NCI-H146 treated with DMSO at 0.1 percent for 48 hours (cell line): Measurements from ENCODE around the gene TRIM14.
"Not testable (repeated sequence)": the region's sequence is repeated elsewhere in the genome, so short reads cannot be mapped to it uniquely, and the experiment has no call there.

Source experiments
- DNase-seq: peaks from one replicate; lab custom pipeline; 2025; ENCODE audit not compliant: unreplicated experiment; lab: John Stamatoyannopoulos, UW

TRIM14 gene

DNA sequence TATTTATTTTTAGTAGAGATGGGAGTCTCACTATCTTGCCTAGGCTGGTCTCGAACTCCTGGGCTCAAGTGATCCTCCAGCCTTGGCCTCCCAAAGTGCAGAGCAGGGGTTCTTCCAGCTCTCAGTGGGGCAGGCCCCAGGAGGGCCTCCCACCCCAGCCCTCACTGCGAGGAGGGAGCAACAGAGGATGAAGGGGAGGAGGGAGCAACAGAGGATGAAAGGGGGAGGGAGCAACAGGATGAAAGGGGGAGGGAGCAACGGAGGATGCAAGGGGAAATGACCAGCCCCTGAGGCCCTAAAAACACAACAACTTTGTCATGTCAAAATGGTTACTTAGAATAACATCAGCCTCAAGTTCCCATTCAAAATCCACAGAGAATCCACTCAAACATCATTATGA, 10.0 kb downstream of the TRIM14 start:
- no peak for DNase-seq

DNA sequence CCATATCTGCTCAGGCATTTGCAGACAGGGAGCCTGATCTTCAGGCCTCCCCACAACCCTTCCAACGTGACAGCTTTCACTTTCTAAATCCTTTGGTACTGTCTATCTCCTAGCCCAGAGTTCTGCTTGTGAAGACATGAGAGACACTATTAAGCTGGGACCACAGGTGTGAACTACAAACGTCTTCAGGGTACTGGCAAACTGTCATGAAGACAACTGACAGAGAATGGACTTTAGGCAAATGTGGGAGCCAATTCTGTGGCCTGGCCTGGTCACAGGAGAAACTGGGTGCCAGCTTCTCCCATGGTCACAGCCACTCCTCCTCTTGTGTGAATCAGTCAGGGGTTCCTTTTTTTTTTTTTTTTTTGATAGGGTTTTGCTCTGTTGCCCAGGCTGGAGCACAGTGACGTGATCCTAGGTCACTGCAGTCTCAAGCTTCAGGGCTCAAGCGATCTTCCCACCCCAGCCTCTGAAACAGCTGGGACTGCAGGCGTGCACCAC, 10.4 kb downstream of the TRIM14 start:
- DNase-seq = no peak

- no peak for DNase-seq
Observed at GRCh38 chr9:98107926-98108325, 11.1 kb downstream of the TRIM14 start.

DNA sequence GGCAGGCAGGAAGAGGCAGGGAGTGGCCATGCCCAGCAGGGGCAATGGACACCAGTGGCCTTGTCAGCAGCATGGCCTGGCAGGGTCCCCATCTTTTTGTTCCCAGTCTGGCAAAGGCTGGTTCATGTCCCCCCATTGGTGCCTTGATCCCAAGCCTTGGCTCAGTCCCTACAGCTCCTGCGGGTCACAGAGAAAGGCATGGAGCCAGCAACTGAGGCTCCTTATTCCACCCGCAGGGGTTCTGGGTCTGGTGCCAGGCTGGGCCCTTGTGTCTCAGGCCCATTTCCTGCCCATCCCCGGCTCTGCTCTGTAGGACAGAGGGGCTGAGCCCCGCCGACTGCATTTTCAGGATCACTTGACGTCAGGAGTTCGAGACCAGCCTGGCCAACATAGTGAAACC, 14.0 kb downstream of the TRIM14 start:
- no peak for DNase-seq

GRCh38 chr9:98104445-98104881, 14.6 kb downstream of the TRIM14 start:
- DNase-seq = no peak

GRCh38 chr9:98101868-98102273, 17.2 kb downstream of the TRIM14 start:
- no peak for DNase-seq

- DNase-seq = no peak
Observed at GRCh38 chr9:98101416-98101815, 17.6 kb downstream of the TRIM14 start.

- peak; percentile 54 for DNase-seq
Observed at GRCh38 chr9:98100456-98100855, 18.6 kb downstream of the TRIM14 start.

GRCh38 chr9:98099898-98100297, 19.1 kb downstream of the TRIM14 start:
- peak; percentile 29 for DNase-seq

DNA sequence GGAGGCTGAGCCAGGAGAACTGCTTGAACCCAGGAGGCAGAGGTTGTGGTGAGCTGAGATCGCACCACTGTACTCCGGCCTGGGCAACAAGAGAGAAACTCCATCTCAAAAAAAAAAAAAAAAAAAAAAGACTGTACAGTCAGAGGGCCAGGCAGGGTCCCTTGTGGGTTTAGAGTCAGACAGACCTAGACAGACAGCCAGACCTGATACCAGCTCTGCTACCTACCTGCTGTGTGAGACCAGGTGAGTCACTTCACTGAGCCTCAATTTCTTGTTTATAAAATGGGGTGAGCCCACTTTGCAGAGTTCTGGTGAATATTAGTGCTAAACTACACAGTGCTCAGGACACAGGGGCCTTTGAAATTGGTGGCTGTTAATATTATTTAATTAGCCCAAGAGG, 19.7 kb downstream of the TRIM14 start:
- DNase-seq = no peak

DNA sequence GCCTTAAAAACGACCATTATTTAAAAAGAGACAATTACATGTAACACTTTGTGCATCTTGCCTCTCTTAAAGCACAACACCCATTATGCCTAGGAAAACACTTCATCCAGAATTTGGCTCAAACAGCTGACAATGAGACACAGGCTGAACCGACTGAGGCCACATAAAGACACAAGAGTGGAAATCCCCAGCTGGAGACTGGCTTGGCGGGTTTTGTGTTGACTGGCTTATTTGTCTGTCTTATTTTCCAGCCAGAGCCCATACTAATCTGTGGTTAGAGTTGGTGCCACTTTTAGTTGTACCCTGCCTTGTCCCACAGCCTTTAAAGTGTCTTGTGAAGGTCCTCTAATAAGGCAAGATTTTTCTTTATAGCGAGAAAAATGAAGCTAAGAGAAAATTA, 21.2 kb downstream of the TRIM14 start:
- DNase-seq = no peak

GRCh38 chr9:98096091-98096490, 22.9 kb downstream of the TRIM14 start:
- no peak for DNase-seq

DNA sequence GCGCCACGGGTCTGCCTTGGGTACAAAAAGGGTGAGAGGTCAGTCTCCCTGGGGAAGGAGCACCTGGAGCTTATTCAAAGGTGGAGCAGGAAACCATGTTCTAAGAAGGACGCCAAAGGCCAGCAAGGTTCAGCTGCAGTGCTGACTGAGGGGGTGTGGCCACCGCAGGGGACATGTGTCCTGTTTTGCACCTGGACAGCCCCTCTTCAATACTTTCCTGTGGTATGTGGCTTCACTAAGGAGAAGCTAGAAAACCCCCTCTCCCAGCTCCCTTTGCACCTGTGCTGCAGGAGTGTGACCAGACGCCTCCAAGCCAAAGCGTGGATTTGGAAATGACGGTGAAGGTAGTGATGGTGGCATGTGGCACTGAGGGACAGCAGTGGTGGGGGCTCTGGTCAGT, 23.6 kb downstream of the TRIM14 start:
- DNase-seq = no peak

DNA sequence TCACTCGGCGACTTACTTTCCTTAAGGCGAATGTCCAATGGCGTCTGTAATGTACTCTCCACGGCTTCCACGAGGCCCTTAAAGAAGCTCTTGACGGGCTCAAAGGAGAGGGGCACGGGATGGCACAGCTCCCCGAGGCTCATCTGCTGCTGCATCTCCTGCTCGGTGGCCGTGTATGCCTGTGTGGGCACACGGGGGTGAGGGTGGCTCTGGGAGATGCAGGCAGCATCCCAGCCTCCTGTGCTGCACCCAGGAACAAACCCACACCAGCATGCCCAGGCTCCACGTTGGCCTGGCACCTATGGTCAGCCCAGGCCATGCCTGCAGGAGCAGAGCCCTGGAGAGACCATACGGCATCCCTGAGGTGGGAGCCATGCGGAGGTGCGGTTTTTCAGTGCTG, 24.2 kb downstream of the TRIM14 start:
- DNase-seq = no peak

GRCh38 chr9:98094316-98094715, 24.7 kb downstream of the TRIM14 start:
- no peak for DNase-seq

DNA sequence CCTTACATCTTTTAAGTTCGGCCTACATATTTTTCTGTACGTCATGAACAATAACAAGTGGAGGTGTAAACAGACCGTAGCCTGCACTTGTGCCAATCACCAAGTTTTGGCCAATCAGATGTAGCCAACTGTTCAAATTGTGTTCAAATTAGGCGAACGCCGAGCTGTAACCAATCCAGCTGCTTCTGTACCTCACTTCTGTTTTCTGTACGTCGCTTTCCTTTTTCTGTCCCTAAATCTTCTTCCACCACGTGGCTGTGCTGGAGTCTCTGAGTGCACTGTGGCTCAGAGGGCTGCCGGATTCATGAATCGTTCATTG, 26.4 kb downstream of the TRIM14 start:
- DNase-seq = no peak

- DNase-seq = no peak
Observed at GRCh38 chr9:98091735-98092612, 27.0 kb downstream of the TRIM14 start.

DNA sequence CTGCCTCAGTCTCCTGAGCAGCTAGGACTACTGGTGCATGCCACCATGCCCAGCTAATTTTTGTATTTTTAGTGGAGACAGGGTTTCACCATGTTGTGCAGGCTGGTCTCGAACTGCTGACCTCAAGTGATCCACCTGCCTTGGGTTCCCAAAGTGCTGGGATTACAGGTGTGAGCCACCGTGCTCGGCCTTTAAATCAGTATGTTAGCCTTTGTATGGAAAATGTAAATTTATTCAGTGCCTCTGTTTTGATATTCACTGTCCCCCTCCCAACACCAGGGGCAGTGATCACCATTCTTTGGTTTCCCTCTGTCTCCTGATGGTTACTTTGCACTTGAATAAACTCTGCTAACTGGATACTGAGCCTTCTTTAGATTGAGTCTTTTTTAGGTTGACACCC, 28.3 kb downstream of the TRIM14 start:
- DNase-seq = not testable (repeated sequence)

GRCh38 chr9:98087420-98088354, 31.3 kb downstream of the TRIM14 start:
- no peak for DNase-seq

GRCh38 chr9:98086461-98086860, 32.6 kb downstream of the TRIM14 start:
- no peak for DNase-seq

GRCh38 chr9:98085944-98086343, 33.1 kb downstream of the TRIM14 start:
- no peak for DNase-seq

DNA sequence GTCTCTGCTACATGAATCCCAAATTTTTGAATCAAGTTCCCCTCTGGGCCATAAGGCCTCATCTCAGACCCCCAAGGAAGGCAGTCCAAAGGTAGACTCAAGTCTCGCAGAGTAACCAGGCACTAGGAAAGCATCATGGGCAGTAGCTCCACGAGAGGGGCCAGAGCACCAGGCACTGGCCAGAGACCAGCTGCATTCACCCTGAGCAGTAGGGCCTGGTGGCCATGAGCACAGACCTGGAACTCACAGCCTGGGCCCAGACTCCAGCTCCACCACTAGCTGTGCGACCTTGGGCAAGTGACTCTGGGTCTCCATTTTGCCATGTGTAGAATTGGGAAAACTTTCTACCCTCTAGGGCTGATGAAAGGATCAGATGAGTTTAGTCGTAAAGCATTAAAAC, 34.0 kb downstream of the TRIM14 start:
- DNase-seq = no peak
